ENCODE results near the gene RNF7.
"Not testable (repeated sequence)": the region's sequence is repeated elsewhere in the genome, so short reads cannot be mapped to it uniquely, and the experiment has no call there.

The RNF7 gene

GRCh38 chr3:141783632-141784031 is 45.5 kb downstream of the RNF7 start:
- ATAC-seq = no peak

GRCh38 chr3:141784096-141784495 is 46.0 kb downstream of the RNF7 start:
- ATAC-seq = no peak

- no peak for ATAC-seq
Measured at GRCh38 chr3:141784531-141784930, 46.4 kb downstream of the RNF7 start.

GRCh38 chr3:141788149-141788548 is 50.1 kb downstream of the RNF7 start:
- ATAC-seq = no peak

GRCh38 chr3:141788750-141789149 is 50.7 kb downstream of the RNF7 start:
- ATAC-seq = not testable (repeated sequence)

GRCh38 chr3:141789281-141789680 is 51.2 kb downstream of the RNF7 start:
- ATAC-seq = no peak

GRCh38 chr3:141790171-141790570 is 52.1 kb downstream of the RNF7 start:
- no peak for ATAC-seq

- ATAC-seq = no peak
Measured at GRCh38 chr3:141792495-141792894, 54.4 kb downstream of the RNF7 start.

GRCh38 chr3:141793476-141794260 is 55.6 kb downstream of the RNF7 start:
- no peak for ATAC-seq

GRCh38 chr3:141795276-141795675 is 57.2 kb downstream of the RNF7 start:
- ATAC-seq = no peak

- ATAC-seq = no peak
Measured at GRCh38 chr3:141795741-141796080, 57.6 kb downstream of the RNF7 start.

GRCh38 chr3:141796081-141796888 is 58.2 kb downstream of the RNF7 start:
- ATAC-seq = peak; percentile 92
